BJ (cell line): ENCODE results near the gene TRAF3IP1. TPM values are rescaled to one million over a fixed set of nuclear protein-coding genes. Genes with fewer than 3 reads are reported as not detected.

ENCODE experiments used
- CTCF ChIA-PET: fragments of 350-600 bp; formaldehyde crosslinking; extraction: SDS; loops from one replicate; lab custom pipeline; 2021; ENCODE audit warnings: antibody characterized with exemption, inconsistent platforms; lab: Yijun Ruan, JAX
- POLR2A ChIA-PET: fragments of 300-600 bp; sonication (Branson Sonifier 250); formaldehyde crosslinking; extraction: SDS; loops from one replicate; lab custom pipeline; 2021; ENCODE audit warnings: antibody characterized with exemption; lab: Charles Lee
- DNase-seq: peaks from one replicate; pipeline ENCODE4 v3.0.0-alpha.2; 2011; ENCODE audit warnings: low read depth
- H3K27me3 ChIP-seq: 2 replicates; pipeline ENCODE4 v1.6.0; 2011; ENCODE audit warnings: low read length; ENCODE audit not compliant: control insufficient read depth, insufficient read depth
- H3K36me3 ChIP-seq: 2 replicates; pipeline ENCODE4 v1.5.1; 2011; ENCODE audit warnings: low read length; ENCODE audit not compliant: control insufficient read depth, insufficient read depth
- H3K4me3 ChIP-seq: 2 replicates; pipeline ENCODE4 v1.5.1; 2011; ENCODE audit warnings: low read depth, mild to moderate bottlenecking, control low read depth, low read length
- polyA plus RNA-seq: library from polyadenylated mRNA; depleted of rRNA; stranded (reverse); fragments of >200 nt; gene quantifications from 2 replicates; pipeline ENCODE4 v1.2.3, GENCODE V29; 2011
- TF ChIP-seq, protein P1 (sequence below): IDR thresholded peaks from 2 replicates; pipeline ENCODE4 v1.5.1; 2011; ENCODE audit warnings: low read depth, mild to moderate bottlenecking, control low read depth, inconsistent platforms, low read length, moderate library complexity; ENCODE audit not compliant: insufficient read depth

Gene TRAF3IP1
- polyA plus RNA-seq, 1 experiment = 5.8 TPM

DNA sequence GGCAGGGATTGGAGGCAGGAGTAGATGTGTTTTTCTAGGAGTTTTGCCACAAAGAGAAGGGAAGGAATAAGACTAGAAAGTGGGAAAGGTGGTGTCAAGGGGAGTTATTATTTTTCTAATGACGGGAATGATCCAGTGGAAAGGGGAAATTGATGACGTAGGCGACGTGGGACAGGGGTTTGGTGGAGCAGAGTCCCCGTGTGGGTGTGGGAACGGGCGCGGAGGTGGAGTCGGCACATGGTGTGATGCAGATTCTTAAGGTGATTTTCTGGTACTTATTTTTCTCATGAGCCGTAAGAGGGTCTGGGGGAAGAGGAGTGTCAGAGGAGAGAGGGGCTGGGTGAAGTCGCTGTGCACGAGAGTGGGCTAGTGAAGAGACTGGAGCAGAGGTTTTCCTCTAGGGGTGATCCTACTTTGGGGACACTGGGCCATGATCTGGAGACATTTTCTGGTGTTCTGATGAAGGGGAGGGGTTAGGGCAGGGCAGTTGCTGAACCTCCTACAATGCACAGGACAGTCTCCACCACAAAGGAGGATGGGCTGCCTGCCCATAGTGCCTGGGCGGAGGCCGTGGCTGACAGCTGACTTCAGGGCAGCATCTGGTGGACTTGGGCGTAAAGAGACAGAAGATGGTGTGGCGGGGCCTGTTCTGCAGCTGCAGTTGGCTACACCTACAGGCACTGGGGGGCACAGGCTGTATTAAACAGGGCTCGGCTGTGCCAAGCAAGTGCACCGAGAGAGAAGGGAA, 30.0 kb downstream of the TRAF3IP1 start:
- no peaks in the 10 kb centered on the region for H3K27me3 ChIP-seq
- POLR2A ChIA-PET = no interaction called here
- CTCF ChIA-PET = no interaction called here
- no peak for DNase-seq
- H3K36me3 ChIP-seq = peaks cover 6% of the 10 kb centered on the region; the same call in 1 of the 2 replicates
- TF ChIP-seq, protein P1, sequence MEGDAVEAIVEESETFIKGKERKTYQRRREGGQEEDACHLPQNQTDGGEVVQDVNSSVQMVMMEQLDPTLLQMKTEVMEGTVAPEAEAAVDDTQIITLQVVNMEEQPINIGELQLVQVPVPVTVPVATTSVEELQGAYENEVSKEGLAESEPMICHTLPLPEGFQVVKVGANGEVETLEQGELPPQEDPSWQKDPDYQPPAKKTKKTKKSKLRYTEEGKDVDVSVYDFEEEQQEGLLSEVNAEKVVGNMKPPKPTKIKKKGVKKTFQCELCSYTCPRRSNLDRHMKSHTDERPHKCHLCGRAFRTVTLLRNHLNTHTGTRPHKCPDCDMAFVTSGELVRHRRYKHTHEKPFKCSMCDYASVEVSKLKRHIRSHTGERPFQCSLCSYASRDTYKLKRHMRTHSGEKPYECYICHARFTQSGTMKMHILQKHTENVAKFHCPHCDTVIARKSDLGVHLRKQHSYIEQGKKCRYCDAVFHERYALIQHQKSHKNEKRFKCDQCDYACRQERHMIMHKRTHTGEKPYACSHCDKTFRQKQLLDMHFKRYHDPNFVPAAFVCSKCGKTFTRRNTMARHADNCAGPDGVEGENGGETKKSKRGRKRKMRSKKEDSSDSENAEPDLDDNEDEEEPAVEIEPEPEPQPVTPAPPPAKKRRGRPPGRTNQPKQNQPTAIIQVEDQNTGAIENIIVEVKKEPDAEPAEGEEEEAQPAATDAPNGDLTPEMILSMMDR = no peak
- no peak overlapping the region for H3K4me3 ChIP-seq

DNA sequence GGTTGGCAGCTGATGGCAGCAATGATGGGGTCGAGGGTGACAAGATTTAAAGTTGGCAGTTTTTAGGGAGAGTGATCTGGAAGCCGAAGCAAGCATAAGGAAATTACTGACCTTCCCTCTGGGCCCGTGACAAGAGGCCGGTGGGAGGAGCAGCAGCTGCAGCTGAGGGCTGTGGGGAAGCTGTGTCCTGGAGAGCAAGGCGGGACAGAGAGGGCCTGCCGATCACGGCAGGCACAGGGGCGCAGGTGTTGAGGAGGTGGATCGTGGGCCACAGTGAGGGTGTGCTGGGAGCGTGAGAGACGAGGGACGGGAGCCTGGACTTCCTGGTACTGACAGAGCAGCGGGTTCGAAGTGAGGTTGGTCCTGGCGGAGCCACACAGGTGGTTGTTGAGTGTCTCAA, 31.0 kb downstream of the TRAF3IP1 start:
- TF ChIP-seq, protein P1 = no peak
- DNase-seq = no peak
- Histone ChIP-seq H3K4me3 (no peak overlapping the region), H3K36me3 (peaks cover 5% of the 10 kb centered on the region), H3K27me3 (no peaks in the 10 kb centered on the region)
- ChIA-PET CTCF (no interaction called here), POLR2A (no interaction called here)

DNA sequence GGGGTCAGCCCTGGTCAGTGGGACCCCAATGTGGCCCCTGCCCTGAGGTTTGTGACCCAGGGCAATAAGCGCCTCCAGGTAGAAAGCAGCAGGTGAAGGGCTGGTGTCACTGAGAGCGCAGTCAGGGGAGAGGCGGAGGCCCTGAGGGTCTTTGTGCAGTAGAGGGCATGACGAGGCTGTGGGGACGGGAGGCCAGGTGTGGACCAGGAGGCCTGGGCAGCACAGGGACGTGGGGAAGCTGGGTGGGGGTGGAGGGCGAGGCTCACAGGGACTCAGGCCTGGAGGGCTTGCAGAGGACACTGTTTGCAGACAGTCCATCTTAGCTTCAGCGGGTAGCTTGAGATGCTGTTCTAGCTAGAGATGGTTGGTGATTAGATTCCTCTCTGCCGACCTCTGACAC, 32.0 kb downstream of the TRAF3IP1 start:
- ChIA-PET POLR2A (no interaction called here), CTCF (interaction anchor here (1.2 kb wide), 1 partner anchor 18 kb away, joined by 7 read pairs; no protein-coding TSS in a partner anchor)
- TF ChIP-seq, protein P1 = no peak

DNA sequence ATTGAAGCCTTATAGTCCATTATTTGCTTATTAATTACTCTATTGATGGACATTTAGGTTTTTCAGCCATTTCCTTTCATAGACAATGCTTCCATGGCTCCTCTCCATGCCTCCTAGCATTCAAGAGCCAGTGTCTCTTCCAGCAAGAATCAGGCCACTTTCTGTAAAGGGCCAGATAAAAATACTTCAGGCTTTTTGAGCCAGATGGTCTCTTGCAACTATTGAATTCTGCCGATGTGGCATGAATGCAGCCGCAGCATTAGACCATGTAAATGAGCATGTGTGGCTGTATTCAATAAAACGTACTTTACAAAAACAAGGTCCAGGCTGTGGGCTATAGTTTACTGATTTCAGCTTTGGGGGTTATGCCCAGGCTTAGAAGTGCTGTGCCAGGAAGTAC, 38.5 kb downstream of the TRAF3IP1 start:
- no peak for DNase-seq
- POLR2A ChIA-PET = no interaction called here
- TF ChIP-seq, protein P1 = no peak
- no peaks in the 10 kb centered on the region for H3K27me3 ChIP-seq
- no peak overlapping the region for H3K4me3 ChIP-seq
- CTCF ChIA-PET = interaction anchor here (1.5 to 3.6 kb wide), 6 partner anchors 10 to 238 kb away, joined by 3 to 40 read pairs (median 8); no protein-coding TSS in a partner anchor
- peaks cover 3% of the 10 kb centered on the region for H3K36me3 ChIP-seq

More for the DNA sequence above, 32.0 kb downstream of the TRAF3IP1 start:
- DNase-seq = no peak
- Histone ChIP-seq H3K36me3 (peaks cover 7% of the 10 kb centered on the region), H3K27me3 (no peaks in the 10 kb centered on the region), H3K4me3 (no peak overlapping the region)

DNA sequence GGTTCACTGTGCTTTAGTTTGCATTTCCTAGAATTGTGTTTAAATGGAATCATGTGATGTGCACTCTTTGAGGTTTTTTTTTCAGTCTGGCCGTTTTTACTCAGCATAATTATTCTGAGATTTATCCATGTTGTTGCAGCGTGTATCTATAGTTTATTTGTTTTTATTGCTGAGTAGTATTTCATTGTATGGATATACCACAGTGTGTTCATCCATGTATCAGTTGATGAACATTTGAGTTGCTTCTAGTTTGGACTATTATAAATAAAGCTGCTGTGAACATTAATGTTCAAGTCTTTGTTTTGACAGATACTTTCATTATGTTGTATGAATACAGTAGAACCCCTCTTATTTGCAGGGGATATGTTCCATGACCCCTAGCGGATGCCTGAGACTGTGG, 39.1 kb downstream of the TRAF3IP1 start:
- ChIA-PET CTCF (no interaction called here), POLR2A (no interaction called here)
- peaks cover 3% of the 10 kb centered on the region for H3K36me3 ChIP-seq
- H3K27me3 ChIP-seq = no peaks in the 10 kb centered on the region
- TF ChIP-seq, protein P1 = no peak
- DNase-seq = no peak
- H3K4me3 ChIP-seq = no peak overlapping the region
